H9 (cell line): ENCODE results near the gene NOX5. TPM values are rescaled to one million over a fixed set of nuclear protein-coding genes. Genes with fewer than 3 reads are reported as not detected.

ENCODE experiments used
- DNase-seq: peaks from one replicate; pipeline ENCODE4 v3.0.0-alpha.2; 2017
- H2AFZ ChIP-seq: one replicate; pipeline ENCODE4 v1.6.1; 2013; ENCODE audit warnings: mild to moderate bottlenecking, low read length, control low read depth, moderate library complexity
- H2AK5ac ChIP-seq: 2 replicates; pipeline ENCODE4 v1.6.1; 2013; ENCODE audit warnings: low read length, control low read depth, mixed read lengths; ENCODE audit not compliant: insufficient read length
- H2BK120ac ChIP-seq: one replicate; pipeline ENCODE4 v1.6.1; 2013; ENCODE audit warnings: low read depth, mild to moderate bottlenecking, low read length, control low read depth, inconsistent platforms; ENCODE audit not compliant: poor library complexity, severe bottlenecking
- H2BK12ac ChIP-seq: 2 replicates; pipeline ENCODE4 v1.6.1; 2013; ENCODE audit warnings: low read length, control low read depth, mixed read lengths, low read depth; ENCODE audit not compliant: insufficient read length
- H2BK15ac ChIP-seq: 2 replicates; pipeline ENCODE4 v1.6.1; 2013; ENCODE audit warnings: low read depth, low read length, control low read depth
- H2BK20ac ChIP-seq: one replicate; pipeline ENCODE4 v1.6.1; 2013; ENCODE audit warnings: low read depth, mild to moderate bottlenecking, low read length, control low read depth, inconsistent platforms; ENCODE audit not compliant: poor library complexity, severe bottlenecking
- H2BK5ac ChIP-seq: 2 replicates; pipeline ENCODE4 v1.6.1; 2013; ENCODE audit warnings: low read length, control low read depth, mixed read lengths; ENCODE audit not compliant: insufficient read length
- H3K14ac ChIP-seq: 2 replicates; pipeline ENCODE4 v1.6.1; 2013; ENCODE audit warnings: low read length, control low read depth; ENCODE audit not compliant: insufficient read depth
- H3K18ac ChIP-seq: 2 replicates; pipeline ENCODE4 v1.6.1; 2013; ENCODE audit warnings: low read depth, mild to moderate bottlenecking, mixed read lengths, low read length, control low read depth; ENCODE audit not compliant: insufficient read length
- H3K23ac ChIP-seq: 2 replicates; pipeline ENCODE4 v1.6.1; 2013; ENCODE audit warnings: low read length, control low read depth, mixed read lengths, low read depth; ENCODE audit not compliant: insufficient read length
- H3K23me2 ChIP-seq: 2 replicates; pipeline ENCODE4 v1.6.1; 2013; ENCODE audit warnings: low read depth, mild to moderate bottlenecking, mixed read lengths, low read length, control low read depth; ENCODE audit not compliant: insufficient read length, poor library complexity, severe bottlenecking
- H3K27ac ChIP-seq: 2 replicates; pipeline ENCODE4 v1.5.1; 2013; ENCODE audit warnings: low read length, control low read depth, mixed read lengths, low read depth; ENCODE audit not compliant: insufficient read length
- H3K27me3 ChIP-seq: 2 replicates; pipeline ENCODE4 v1.6.1; 2013; ENCODE audit warnings: low read length, control low read depth, inconsistent platforms; ENCODE audit not compliant: insufficient read depth
- H3K4ac ChIP-seq: 2 replicates; pipeline ENCODE4 v1.6.1; 2013; ENCODE audit warnings: low read depth, mild to moderate bottlenecking, control low read depth, inconsistent platforms, low read length, moderate library complexity
- H3K4me1 ChIP-seq: 2 replicates; pipeline ENCODE4 v1.6.1; 2013; ENCODE audit warnings: low read length, control low read depth, inconsistent platforms; ENCODE audit not compliant: insufficient read depth
- H3K4me2 ChIP-seq: 2 replicates; pipeline ENCODE4 v1.6.1; 2013; ENCODE audit warnings: low read length, control low read depth, mixed read lengths; ENCODE audit not compliant: insufficient read length, insufficient read depth
- H3K56ac ChIP-seq: 2 replicates; pipeline ENCODE4 v1.6.1; 2013; ENCODE audit warnings: low read depth, mild to moderate bottlenecking, mixed read lengths, low read length, control low read depth; ENCODE audit not compliant: insufficient read length
- H3K79me1 ChIP-seq: 2 replicates; pipeline ENCODE4 v1.6.1; 2013; ENCODE audit warnings: low read depth, mild to moderate bottlenecking, moderate library complexity, low read length, control low read depth, inconsistent platforms; ENCODE audit not compliant: insufficient read depth, poor library complexity, severe bottlenecking
- H3K79me2 ChIP-seq: 2 replicates; pipeline ENCODE4 v1.6.1; 2013; ENCODE audit warnings: low read length, control low read depth, inconsistent platforms; ENCODE audit not compliant: insufficient read depth
- H3K9ac ChIP-seq: 2 replicates; pipeline ENCODE4 v1.6.1; 2013; ENCODE audit warnings: low read length, control low read depth, mixed read lengths; ENCODE audit not compliant: insufficient read length; ENCODE audit errors: extremely low read depth
- H3K9me3 ChIP-seq: one replicate; pipeline ENCODE4 v1.6.1; 2013; ENCODE audit warnings: low read depth, low read length, inconsistent platforms; ENCODE audit not compliant: control insufficient read depth
- H3T11ph ChIP-seq: one replicate; pipeline ENCODE4 v1.6.1; 2013; ENCODE audit warnings: mild to moderate bottlenecking, low read length, control low read depth, inconsistent platforms
- H4K20me1 ChIP-seq: one replicate; pipeline ENCODE4 v1.6.1; 2013; ENCODE audit not compliant: control insufficient read depth, insufficient read length, insufficient read depth
- H4K5ac ChIP-seq: 2 replicates; pipeline ENCODE4 v1.6.1; 2013; ENCODE audit warnings: low read depth, mild to moderate bottlenecking, mixed read lengths, low read length, control low read depth; ENCODE audit not compliant: insufficient read length
- H4K8ac ChIP-seq: replicated peaks from 2 replicates; pipeline ENCODE4 v1.6.1; 2013; ENCODE audit warnings: low read length, control low read depth, mixed read lengths, low read depth; ENCODE audit not compliant: insufficient read length
- H4K91ac ChIP-seq: 2 replicates; pipeline ENCODE4 v1.6.1; 2013; ENCODE audit warnings: low read depth, mild to moderate bottlenecking, moderate library complexity, mixed read lengths, low read length, control low read depth; ENCODE audit not compliant: insufficient read length
- H3K27ac Mint-ChIP-seq, 3 experiments: 2 replicates in 2 of 3; 3 replicates in 1 of 3; pipeline ENCODE4 v1.8.0; 2020 to 2021; ENCODE audit warnings: mixed read lengths in 3 of 3, mild to moderate bottlenecking in 1 of 3, moderate library complexity in 1 of 3
- H3K27me3 Mint-ChIP-seq: 2 replicates; pipeline ENCODE4 v1.8.0; 2021; ENCODE audit warnings: low read depth, mild to moderate bottlenecking, moderate library complexity, mixed read lengths
- H3K36me3 Mint-ChIP-seq, 3 experiments: 2 replicates in 2 of 3; 3 replicates in 1 of 3; pipeline ENCODE4 v1.8.0; 2020 to 2021; ENCODE audit warnings: low read depth in 3 of 3, mixed read lengths in 3 of 3; ENCODE audit not compliant: insufficient read depth in 1 of 3
- H3K4me1 Mint-ChIP-seq, 2 experiments: 2 replicates each; pipeline ENCODE4 v1.8.0; 2020; ENCODE audit warnings: mixed read lengths in 2 of 2
- H3K4me3 Mint-ChIP-seq, 2 experiments: 2 replicates in 1 of 2; 3 replicates in 1 of 2; pipeline ENCODE4 v1.8.0; 2020 to 2021; ENCODE audit warnings: mild to moderate bottlenecking in 2 of 2, mixed read lengths in 2 of 2, moderate library complexity in 1 of 2
- H3K9me3 Mint-ChIP-seq, 2 experiments: 2 replicates in 1 of 2; 3 replicates in 1 of 2; pipeline ENCODE4 v1.8.0; 2020; ENCODE audit warnings: mild to moderate bottlenecking in 2 of 2, mixed read lengths in 2 of 2, moderate library complexity in 1 of 2
- CTCF ChIP-seq: fragments of 200-600 bp; sonication (generic); conservative IDR thresholded peaks from 3 replicates; pipeline ENCODE4 v1.8.0; 2021; ENCODE audit warnings: antibody characterized with exemption, mild to moderate bottlenecking
- WGBS: extraction: QIAGEN DNeasy Blood & Tissue Kit; methylation state at CpG from one replicate; pipeline ENCODE4 v1.1.7; 2013; ENCODE audit warnings: missing lambda C conversion rate, low lambda C conversion rate, mixed read lengths; ENCODE audit not compliant: insufficient read length; ENCODE audit errors: extremely low coverage; 5-methylcytosine and 5-hydroxymethylcytosine counted together
- total RNA-seq: library from RNA; stranded (reverse); gene quantifications from 2 replicates; pipeline ENCODE4 v1.2.1, GENCODE V29; 2021

Gene NOX5
- total RNA-seq, 1 experiment from 2014 or later, result 0.04 TPM

- no peaks in the 10 kb centered on the region for H4K20me1 ChIP-seq
- no peak overlapping the region for H2AFZ ChIP-seq
- WGBS, result no CpG with 5 or more reads among the region's 3 CpGs
- H3K14ac ChIP-seq, result no peak overlapping the region
- H3K9me3 Mint-ChIP-seq, result no peaks in the 10 kb centered on the region
- H3K27me3 ChIP-seq, result no peaks in the 10 kb centered on the region
- H2BK120ac ChIP-seq, result no peak overlapping the region
- DNase-seq, result no peak
- H3K56ac ChIP-seq, result no peak overlapping the region
- H2BK15ac ChIP-seq, result no peak overlapping the region
- no peaks in the 10 kb centered on the region for H3K36me3 Mint-ChIP-seq
- H2BK5ac ChIP-seq, result no peak overlapping the region
- H2BK20ac ChIP-seq, result no peak overlapping the region
- no peak overlapping the region for H2AK5ac ChIP-seq
- no peak overlapping the region for H2BK12ac ChIP-seq
- no peak overlapping the region for H3K4ac ChIP-seq
- no peaks in the 10 kb centered on the region for H3K4me1 ChIP-seq
- no peak overlapping the region for H3K27ac Mint-ChIP-seq
- H3K27ac ChIP-seq, result no peak overlapping the region
- no peak overlapping the region for H3K9ac ChIP-seq
- H4K5ac ChIP-seq, result no peak overlapping the region
- peaks cover 19 to 23% of the 10 kb centered on the region in 2 experiments for H3K4me1 Mint-ChIP-seq
- no peaks in the 10 kb centered on the region for H3K79me1 ChIP-seq
- H4K8ac ChIP-seq, result no peak overlapping the region
- no peak for TF ChIP-seq CTCF
- H3T11ph ChIP-seq, result no peak overlapping the region
- H4K91ac ChIP-seq, result no peak overlapping the region
- peaks cover 22% of the 10 kb centered on the region for H3K27me3 Mint-ChIP-seq
- no peaks in the 10 kb centered on the region for H3K9me3 ChIP-seq
- H3K23ac ChIP-seq, result no peak overlapping the region
- H3K23me2 ChIP-seq, result no peaks in the 10 kb centered on the region
- no peak overlapping the region for H3K18ac ChIP-seq
- H3K4me2 ChIP-seq, result no peak overlapping the region
- no peak overlapping the region for H3K4me3 Mint-ChIP-seq
- no peaks in the 10 kb centered on the region for H3K79me2 ChIP-seq
These were observed 41.9 kb downstream of the NOX5 start for GRCh38 chr15:69056365-69056764.
